Osteocyte (in vitro differentiated cells): ENCODE measurements around the gene KLK3. TPM values are rescaled to one million over a fixed set of nuclear protein-coding genes. Genes with fewer than 3 reads are reported as not detected.

Source experiments
- DNase-seq: peaks from one replicate; pipeline ENCODE4 v3.0.0; 2021; ENCODE audit warnings: mixed read lengths; ENCODE audit not compliant: unreplicated experiment; ENCODE audit errors: extremely low spot score
- H3K27ac Mint-ChIP-seq: one replicate; pipeline ENCODE4 v1.8.0; 2021; ENCODE audit warnings: mild to moderate bottlenecking, mixed read lengths; ENCODE audit not compliant: unreplicated experiment
- H3K27me3 Mint-ChIP-seq: one replicate; pipeline ENCODE4 v1.8.0; 2021; ENCODE audit warnings: mixed read lengths; ENCODE audit not compliant: unreplicated experiment
- H3K36me3 Mint-ChIP-seq: one replicate; pipeline ENCODE4 v1.8.0; 2021; ENCODE audit warnings: mixed read lengths; ENCODE audit not compliant: unreplicated experiment
- H3K4me1 Mint-ChIP-seq: one replicate; pipeline ENCODE4 v1.8.0; 2021; ENCODE audit warnings: mixed read lengths; ENCODE audit not compliant: unreplicated experiment
- H3K4me3 Mint-ChIP-seq: one replicate; pipeline ENCODE4 v1.8.0; 2021; ENCODE audit warnings: mild to moderate bottlenecking, moderate library complexity, mixed read lengths; ENCODE audit not compliant: unreplicated experiment
- H3K9me3 Mint-ChIP-seq: one replicate; pipeline ENCODE4 v1.8.0; 2021; ENCODE audit warnings: mixed read lengths; ENCODE audit not compliant: unreplicated experiment
- CTCF ChIP-seq: fragments of 200-600 bp; sonication (generic); IDR thresholded peaks from 2 replicates; pipeline ENCODE4 v1.5.0; 2021; ENCODE audit warnings: antibody characterized with exemption, mild to moderate bottlenecking, moderate library complexity
- total RNA-seq: library from RNA; stranded (reverse); gene quantifications from 2 replicates; pipeline ENCODE4 v1.2.1, GENCODE V29; 2021

The KLK3 gene
- total RNA-seq, 1 donor from 2014 or later = not detected

GRCh38 chr19:50876456-50876855 is 21.7 kb downstream of the KLK3 start:
- H3K27me3 Mint-ChIP-seq = no peaks in the 10 kb centered on the region
- no peaks in the 10 kb centered on the region for H3K4me1 Mint-ChIP-seq
- DNase-seq = no peak
- H3K36me3 Mint-ChIP-seq = no peaks in the 10 kb centered on the region
- no peak for TF ChIP-seq CTCF
- H3K27ac Mint-ChIP-seq = no peak overlapping the region
- no peaks in the 10 kb centered on the region for H3K9me3 Mint-ChIP-seq
- H3K4me3 Mint-ChIP-seq = no peak overlapping the region

GRCh38 chr19:50877338-50877737 is 22.6 kb downstream of the KLK3 start:
- H3K4me1 Mint-ChIP-seq = no peaks in the 10 kb centered on the region

GRCh38 chr19:50878851-50879250 is 24.1 kb downstream of the KLK3 start:
- no peaks in the 10 kb centered on the region for H3K4me1 Mint-ChIP-seq
- no peak overlapping the region for H3K4me3 Mint-ChIP-seq
- no peak overlapping the region for H3K27ac Mint-ChIP-seq
- no peaks in the 10 kb centered on the region for H3K27me3 Mint-ChIP-seq
- no peaks in the 10 kb centered on the region for H3K9me3 Mint-ChIP-seq
- no peaks in the 10 kb centered on the region for H3K36me3 Mint-ChIP-seq
- no peak for DNase-seq
- TF ChIP-seq CTCF = no peak

More at GRCh38 chr19:50877338-50877737, 22.6 kb downstream of the KLK3 start:
- Mint-ChIP-seq H3K27me3 (no peaks in the 10 kb centered on the region), H3K27ac (no peak overlapping the region), H3K36me3 (no peaks in the 10 kb centered on the region), H3K4me3 (no peak overlapping the region), H3K9me3 (no peaks in the 10 kb centered on the region)
- no peak for DNase-seq
- TF ChIP-seq CTCF = no peak

- Mint-ChIP-seq H3K4me1 (no peaks in the 10 kb centered on the region), H3K9me3 (no peaks in the 10 kb centered on the region), H3K4me3 (no peak overlapping the region), H3K27me3 (no peaks in the 10 kb centered on the region), H3K36me3 (no peaks in the 10 kb centered on the region), H3K27ac (no peak overlapping the region)
- TF ChIP-seq CTCF = no peak
- DNase-seq = no peak
Observed at GRCh38 chr19:50880241-50880640, 25.5 kb downstream of the KLK3 start.

- no peak for DNase-seq
- no peaks in the 10 kb centered on the region for H3K27me3 Mint-ChIP-seq
- TF ChIP-seq CTCF = no peak
- no peak overlapping the region for H3K4me3 Mint-ChIP-seq
- H3K9me3 Mint-ChIP-seq = no peaks in the 10 kb centered on the region
- H3K36me3 Mint-ChIP-seq = no peaks in the 10 kb centered on the region
- no peak overlapping the region for H3K27ac Mint-ChIP-seq
- no peaks in the 10 kb centered on the region for H3K4me1 Mint-ChIP-seq
Observed at GRCh38 chr19:50882188-50882587, 27.5 kb downstream of the KLK3 start.
